Fibroblast of skin of left biceps (primary cell): ENCODE data around the gene BAG3.
A peak's percentile ranks its signal among the peaks of the same experiment; 100 is the strongest.
"Not testable (repeated sequence)": the region's sequence is repeated elsewhere in the genome, so short reads cannot be mapped to it uniquely, and the experiment has no call there.

ENCODE experiments used
- DNase-seq, 2 experiments: peaks; one replicate each; pipeline ENCODE4 v3.0.0-alpha.2; 2013; ENCODE audit warnings: low read depth in 2 of 2

The BAG3 gene

GRCh38 chr10:119693262-119693957 is 42.2 kb downstream of the BAG3 start:
- no peak for DNase-seq

GRCh38 chr10:119694608-119695007 is 43.4 kb downstream of the BAG3 start:
- DNase-seq: no peak

- no peak for DNase-seq
Observed at GRCh38 chr10:119700321-119700954, 49.3 kb downstream of the BAG3 start.

DNA sequence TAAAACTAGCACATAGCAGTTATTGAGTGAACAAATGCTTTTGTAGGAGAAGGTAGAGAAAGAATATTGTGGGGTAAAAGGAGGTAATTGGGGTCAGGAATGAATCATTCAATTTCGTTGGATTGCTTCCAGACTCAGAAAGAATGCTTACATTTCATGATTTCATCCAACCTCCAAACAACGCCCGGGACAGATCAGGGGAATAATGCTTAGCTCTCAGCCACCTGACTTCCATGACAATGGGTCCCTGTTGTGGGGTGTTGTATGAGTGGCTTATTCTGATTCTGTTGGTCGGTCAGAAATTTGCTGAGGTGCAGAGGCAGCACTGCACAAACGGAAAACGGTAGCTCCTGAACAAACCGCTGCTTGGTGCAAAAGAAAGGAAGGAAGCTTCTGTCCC is 50.7 kb downstream of the BAG3 start:
- no peak for DNase-seq

GRCh38 chr10:119702583-119702982 is 51.4 kb downstream of the BAG3 start:
- DNase-seq: no peak

DNA sequence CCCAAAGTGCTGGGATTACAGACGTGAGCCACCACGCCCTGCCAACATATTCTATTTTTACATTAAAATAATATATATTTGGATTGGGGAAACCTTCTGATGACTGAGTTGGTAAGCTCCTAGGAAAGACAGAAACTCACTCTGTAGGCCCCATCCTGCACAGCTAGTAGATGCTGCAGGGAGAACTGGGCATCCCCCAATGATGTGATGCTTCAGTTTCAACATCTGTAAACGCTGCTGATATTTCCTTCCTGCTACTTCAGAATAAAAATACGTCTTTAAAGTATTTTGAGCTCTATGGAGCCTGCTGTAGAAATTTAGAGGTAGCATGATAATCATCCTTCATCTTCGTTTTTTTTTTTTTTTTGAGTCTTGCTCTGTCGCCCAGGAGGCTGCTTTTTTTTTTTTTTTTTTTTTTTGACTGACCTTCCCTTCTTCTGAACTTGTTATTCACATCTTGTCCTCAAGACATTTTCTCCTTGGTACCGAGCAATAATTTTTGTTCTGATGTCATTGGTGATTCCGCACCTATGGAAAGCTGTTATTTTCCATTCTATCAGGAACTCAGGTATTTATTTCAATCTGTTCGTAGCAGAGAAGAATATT is 52.8 kb downstream of the BAG3 start:
- no peak for DNase-seq

DNA sequence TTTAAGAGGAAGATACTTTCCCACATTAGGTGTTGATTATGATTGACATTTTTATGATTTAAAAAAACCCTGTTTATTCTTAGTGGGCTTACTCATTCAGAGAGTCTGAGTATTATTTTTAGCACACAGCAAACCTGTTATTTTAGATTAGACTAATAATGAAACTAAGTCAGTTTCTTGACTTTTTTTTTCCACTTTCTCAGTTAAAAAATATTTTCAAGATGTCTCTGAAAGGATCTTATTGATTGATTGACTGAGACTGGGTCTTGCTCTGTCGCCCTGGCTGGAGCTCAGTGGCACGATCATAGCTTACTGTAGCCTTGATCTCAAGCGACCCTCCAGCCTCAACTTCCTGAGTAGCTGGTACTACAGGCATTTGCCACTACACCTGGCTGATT is 54.3 kb downstream of the BAG3 start:
- DNase-seq: no peak

DNA sequence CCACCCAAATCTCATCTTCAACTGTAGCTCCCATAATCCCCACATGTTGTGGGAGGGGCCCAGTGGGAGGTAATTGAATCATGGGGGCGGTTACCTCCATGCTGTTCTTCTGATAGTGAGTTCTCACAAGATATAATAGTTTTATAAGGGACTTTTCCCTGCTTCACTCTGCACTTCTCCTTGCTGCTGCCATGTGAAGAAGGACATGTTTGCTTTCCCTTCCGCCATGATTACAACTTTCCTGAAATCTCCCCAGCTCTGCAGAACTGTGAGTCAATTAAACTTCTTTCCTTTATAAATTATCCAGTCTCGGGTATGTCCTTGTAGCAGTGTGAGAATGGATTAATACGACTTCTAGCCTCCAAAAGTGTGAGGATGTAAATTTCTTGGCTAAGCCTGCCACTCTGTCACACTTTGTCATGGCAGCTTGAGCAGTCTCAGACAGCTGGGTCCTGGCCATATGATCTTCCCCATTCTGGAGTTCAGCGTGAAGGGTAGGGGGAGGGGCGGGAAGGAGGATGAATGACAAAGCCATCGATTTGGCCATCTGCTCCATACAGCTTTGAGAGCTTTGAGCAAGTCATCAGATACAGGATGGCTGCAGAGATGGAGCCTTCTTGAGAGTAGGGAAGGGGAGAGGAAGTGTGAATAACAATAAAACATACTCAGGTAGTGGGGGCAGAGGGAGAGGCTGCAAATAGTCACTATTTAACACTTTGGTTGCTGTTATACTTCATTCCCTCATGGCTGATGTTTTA is 55.5 kb downstream of the BAG3 start:
- DNase-seq: no peak

DNA sequence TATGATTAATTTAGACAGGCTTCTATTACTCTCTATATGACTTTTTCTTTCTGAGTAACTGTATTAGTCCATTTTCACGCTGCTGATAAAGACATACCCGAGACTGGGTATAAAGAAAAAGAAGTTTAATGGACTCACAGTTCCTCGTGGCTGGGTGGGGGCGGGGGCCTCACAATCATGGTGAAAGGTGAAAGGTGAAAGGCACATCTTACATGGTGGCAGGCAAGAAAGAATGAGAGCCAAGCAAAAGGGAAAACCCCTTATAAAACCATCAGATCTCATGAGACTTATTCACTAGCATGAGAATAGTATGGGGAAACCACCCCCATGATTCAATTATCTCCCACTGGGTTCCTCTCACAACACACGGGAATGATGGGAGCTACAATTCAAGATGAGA is 56.2 kb downstream of the BAG3 start:
- DNase-seq: not testable (repeated sequence)

DNA sequence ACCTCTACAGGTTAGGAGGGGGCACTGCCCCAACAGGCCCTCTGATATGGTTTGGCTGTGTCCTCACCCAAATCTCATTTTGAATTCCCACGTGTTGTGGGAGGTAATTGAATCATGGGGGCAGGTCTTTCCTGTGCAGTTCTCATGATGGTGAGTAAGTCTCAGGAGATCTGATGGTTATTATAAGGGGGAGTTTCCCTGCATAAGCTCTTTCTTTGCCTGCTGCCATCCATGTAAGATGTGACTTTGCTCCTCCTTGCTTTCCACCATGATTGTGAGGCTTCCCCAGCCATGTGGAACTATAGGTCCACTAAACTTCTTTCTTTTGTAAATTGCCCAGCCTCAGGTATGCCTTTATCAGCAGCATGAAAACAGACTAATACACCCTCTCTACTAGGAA is 59.8 kb downstream of the BAG3 start:
- DNase-seq: not testable (repeated sequence)

GRCh38 chr10:119713744-119714483 is 62.7 kb downstream of the BAG3 start:
- no peak for DNase-seq

GRCh38 chr10:119714484-119714816 is 63.3 kb downstream of the BAG3 start:
- DNase-seq: no peak

- DNase-seq: no peak
Observed at GRCh38 chr10:119715628-119716505, 64.7 kb downstream of the BAG3 start.

GRCh38 chr10:119723161-119723560 is 72.0 kb downstream of the BAG3 start:
- no peak for DNase-seq

DNA sequence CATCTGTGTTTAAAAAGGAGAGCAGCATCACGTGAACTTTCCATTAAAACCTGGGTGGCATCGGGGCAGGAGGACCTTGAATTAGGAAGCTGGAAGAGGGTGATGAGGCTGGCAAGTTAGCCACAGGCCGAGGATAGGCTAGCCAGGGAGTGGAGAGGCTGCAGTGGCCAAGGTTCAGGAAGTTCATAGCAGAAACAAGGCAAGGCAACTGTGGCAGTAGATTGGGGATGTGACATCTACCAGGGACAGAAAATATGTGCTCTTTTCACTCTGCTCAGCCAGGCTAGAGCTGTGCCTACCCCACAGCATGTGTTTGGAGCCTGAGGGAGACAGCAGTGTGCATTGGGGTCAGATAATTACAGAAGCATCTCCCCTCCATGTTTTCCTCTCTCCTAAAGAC is 72.4 kb downstream of the BAG3 start:
- no peak for DNase-seq

DNA sequence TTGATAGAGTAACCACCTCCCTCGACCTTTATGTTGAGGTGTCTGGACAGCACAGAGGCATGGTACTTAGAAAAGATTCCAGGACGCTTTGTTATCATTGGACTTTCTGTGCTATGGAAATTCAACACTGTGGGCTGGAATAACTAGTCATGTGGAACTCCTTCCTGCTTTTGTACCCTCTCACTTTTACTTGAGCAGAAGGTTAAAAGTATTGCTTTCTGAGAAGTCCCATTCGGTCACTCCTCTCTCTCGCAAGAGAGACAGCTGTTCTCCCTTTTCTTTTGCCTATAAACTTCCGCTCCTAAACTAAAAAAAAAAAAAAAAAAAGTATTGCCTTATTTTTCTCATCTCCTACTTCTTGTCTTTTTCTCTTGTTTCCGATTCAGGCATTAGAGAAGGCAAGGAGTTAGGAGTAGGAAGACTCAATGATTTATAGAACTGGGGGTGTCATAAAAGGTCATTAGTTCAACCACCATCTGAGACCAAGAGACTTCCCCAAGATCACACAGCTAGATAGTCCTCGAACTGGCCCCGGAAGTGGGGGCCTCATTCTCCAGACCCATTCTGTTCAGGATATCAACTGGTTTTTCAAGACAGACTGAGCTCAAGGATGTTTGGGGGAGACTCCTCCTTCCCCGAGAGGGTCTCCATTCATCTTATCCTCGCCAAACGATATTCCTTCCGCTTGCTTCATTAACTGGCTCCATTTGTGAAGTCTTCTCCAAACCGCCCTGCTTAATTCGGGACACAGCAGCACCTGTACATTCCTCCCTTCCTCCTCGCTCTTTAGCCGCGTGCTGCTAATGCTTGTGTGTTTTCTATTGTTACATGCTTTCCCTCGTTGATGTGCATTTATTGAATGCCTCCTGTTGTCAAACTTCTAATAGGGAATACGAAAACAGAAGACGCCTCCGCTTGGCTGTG is 73.7 kb downstream of the BAG3 start:
- DNase-seq: no peak

- no peak for DNase-seq
Observed at GRCh38 chr10:119725517-119725827, 74.3 kb downstream of the BAG3 start.

DNA sequence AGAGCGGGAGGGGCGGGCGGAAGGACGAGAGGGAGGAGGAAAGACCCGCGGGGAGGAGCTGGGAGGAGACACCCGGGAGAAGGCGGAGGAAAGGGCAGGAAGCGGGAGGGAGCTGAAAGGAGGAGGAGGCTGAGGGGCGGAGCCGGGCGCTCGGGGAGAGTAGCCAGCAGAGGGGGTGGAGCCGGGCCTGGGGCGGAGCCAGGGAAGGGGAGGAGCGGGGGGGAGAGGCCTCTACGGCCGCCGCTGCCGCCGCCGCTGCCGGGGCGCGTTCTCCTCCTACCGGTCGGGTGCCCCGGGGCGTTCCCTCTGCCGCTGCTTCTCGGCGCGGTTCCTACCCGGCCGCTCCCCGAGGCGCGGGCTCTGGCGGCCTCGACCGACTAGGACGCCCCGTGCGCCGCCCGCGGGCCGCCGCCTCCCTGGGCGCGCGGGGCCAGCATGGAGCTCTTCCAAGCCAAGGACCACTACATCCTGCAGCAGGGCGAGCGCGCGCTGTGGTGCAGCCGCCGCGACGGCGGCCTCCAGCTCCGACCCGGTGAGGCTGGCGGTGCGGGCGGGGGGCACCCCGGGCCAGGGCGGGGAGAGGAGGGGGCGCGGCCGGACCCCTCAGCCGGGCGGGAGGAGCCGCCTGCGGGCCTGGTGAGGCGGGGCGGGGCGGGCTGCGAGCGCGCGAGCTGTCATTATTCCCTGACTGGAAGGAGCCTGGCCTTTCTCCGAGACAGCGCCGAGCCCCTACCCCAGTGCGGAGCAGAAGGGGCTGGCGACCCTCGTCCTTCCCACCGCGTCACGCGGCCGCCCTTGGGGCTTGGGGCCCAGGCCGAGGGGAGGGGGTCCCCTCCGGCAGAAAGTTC is 74.9 kb downstream of the BAG3 start, which contains the start of gene INPP5F:
Gene INPP5F (plus strand): TSS at position 223 of the 848 bp plus-strand sequence. CDS start 213 bp downstream, at position 436.
- peak; percentile 93 to 94 for DNase-seq

- DNase-seq: no peak
Observed at GRCh38 chr10:119726676-119727261, 75.6 kb downstream of the BAG3 start.
